ENCODE data around the gene CHRM1. TPM values are rescaled to one million over a fixed set of nuclear protein-coding genes. Genes with fewer than 3 reads are reported as not detected.

Gene CHRM1
- total RNA-seq, 4 donors from 2014 or later, result 0.32 to 0.41 TPM; not detected in 2

GRCh38 chr11:62905927-62906531, 15.1 kb downstream of the CHRM1 start:
- 15 to 19% methylated on average over 8 to 14 of the region's 14 CpGs for WGBS, 2 donors (ENCODE audit: low coverage in 1 of 2)
- peak; percentile 86 for DNase-seq
- Histone ChIP-seq H3K27me3 (no peaks in the 10 kb centered on the region), H3K36me3 (no peaks in the 10 kb centered on the region), H3K9me3 (no peaks in the 10 kb centered on the region), H3K27ac (no peak overlapping the region), H3K4me3 (no peak overlapping the region), H3K4me1 (peaks cover 8 to 17% (median 13%) of the 10 kb centered on the region in 4 donors)
- intact Hi-C loops (cut with DNase I; ENCODE audit: low total_unique reads), result loop anchor here (1.0 kb wide), 1 partner anchor 118 kb away; no protein-coding TSS in a partner anchor
- peak; percentile 97 to 99 (median 98) for TF ChIP-seq CTCF (IDR thresholded peaks at IDR 0.05)
- no peak for TF ChIP-seq POLR2A (IDR thresholded peaks at IDR 0.05)
- no peak for TF ChIP-seq POLR2AphosphoS5 (IDR thresholded peaks at IDR 0.05)
- no peak for TF ChIP-seq EP300 (IDR thresholded peaks at IDR 0.05; ENCODE audit: low read depth)
- in situ Hi-C loops (cut with MboI; ENCODE audit: low pct_ligation_motif_present in 1 of 4, low pct_unique_long_range_greater_than_20kb in 1 of 4, low sequenced_read_pairs in 3 of 4), result loop anchor here (5.0 to 25.0 kb wide), 3 partner anchors 116 to 306 kb away; no protein-coding TSS in a partner anchor

GRCh38 chr11:62905296-62905695, 15.9 kb downstream of the CHRM1 start:
- Histone ChIP-seq H3K27ac (no peak overlapping the region), H3K4me3 (no peak overlapping the region), H3K4me1 (peaks cover 8 to 17% (median 13%) of the 10 kb centered on the region in 4 donors), H3K36me3 (no peaks in the 10 kb centered on the region), H3K9me3 (no peaks in the 10 kb centered on the region), H3K27me3 (no peaks in the 10 kb centered on the region)
- TF ChIP-seq CTCF (IDR thresholded peaks at IDR 0.05) (no peak), EP300 (IDR thresholded peaks at IDR 0.05; ENCODE audit: low read depth) (no peak), POLR2A (IDR thresholded peaks at IDR 0.05) (no peak), POLR2AphosphoS5 (IDR thresholded peaks at IDR 0.05) (no peak)
- in situ Hi-C loops (cut with MboI; ENCODE audit: low pct_ligation_motif_present in 1 of 4, low pct_unique_long_range_greater_than_20kb in 1 of 4, low sequenced_read_pairs in 3 of 4) (loop anchor here (5.0 to 25.0 kb wide), 3 partner anchors 117 to 307 kb away; no protein-coding TSS in a partner anchor), intact Hi-C loops (cut with DNase I; ENCODE audit: low total_unique reads) (no loop called here)
- no peak for DNase-seq
- WGBS, 2 donors (ENCODE audit: low coverage in 1 of 2), result 0 to 38% methylated on average over 1 to 3 of the region's 3 CpGs

GRCh38 chr11:62902932-62903331, 18.2 kb downstream of the CHRM1 start:
- in situ Hi-C loops (cut with MboI; ENCODE audit: low pct_ligation_motif_present in 1 of 4, low pct_unique_long_range_greater_than_20kb in 1 of 4, low sequenced_read_pairs in 3 of 4) (loop anchor here in 3 of 4 donors (25.0 kb wide), 1 partner anchor 309 kb away; no protein-coding TSS in a partner anchor), intact Hi-C loops (cut with DNase I; ENCODE audit: low total_unique reads) (no loop called here)
- peaks cover 0 to 5% (median 0%) of the 10 kb centered on the region in 4 donors for H3K4me1 ChIP-seq
- no peaks in the 10 kb centered on the region for H3K9me3 ChIP-seq
- 0 to 27% methylated on average over 1 of the region's 1 CpG for WGBS, 2 donors (ENCODE audit: low coverage in 1 of 2)
- DNase-seq, result no peak
- no peak overlapping the region for H3K4me3 ChIP-seq
- H3K27me3 ChIP-seq, result no peaks in the 10 kb centered on the region
- H3K36me3 ChIP-seq, result no peaks in the 10 kb centered on the region
- no peak overlapping the region for H3K27ac ChIP-seq
- TF ChIP-seq EP300 (IDR thresholded peaks at IDR 0.05; ENCODE audit: low read depth), result no peak
- no peak for TF ChIP-seq CTCF (IDR thresholded peaks at IDR 0.05)
- no peak for TF ChIP-seq POLR2AphosphoS5 (IDR thresholded peaks at IDR 0.05)
- no peak for TF ChIP-seq POLR2A (IDR thresholded peaks at IDR 0.05)

- H3K27ac ChIP-seq, result no peak overlapping the region
- no peak for DNase-seq
- H3K36me3 ChIP-seq, result no peaks in the 10 kb centered on the region
- intact Hi-C loops (cut with DNase I; ENCODE audit: low total_unique reads) (no loop called here), in situ Hi-C loops (cut with MboI; ENCODE audit: low pct_ligation_motif_present in 1 of 4, low pct_unique_long_range_greater_than_20kb in 1 of 4, low sequenced_read_pairs in 3 of 4) (loop anchor here in 1 of 4 donors (25.0 kb wide), 1 partner anchor 511 kb away; no protein-coding TSS in a partner anchor)
- TF ChIP-seq EP300 (IDR thresholded peaks at IDR 0.05; ENCODE audit: low read depth), result no peak
- no peak for TF ChIP-seq POLR2AphosphoS5 (IDR thresholded peaks at IDR 0.05)
- no peak for TF ChIP-seq POLR2A (IDR thresholded peaks at IDR 0.05)
- no peak for TF ChIP-seq CTCF (IDR thresholded peaks at IDR 0.05)
- H3K4me1 ChIP-seq, result no peaks in the 10 kb centered on the region
- H3K9me3 ChIP-seq, result no peaks in the 10 kb centered on the region
- H3K27me3 ChIP-seq, result no peaks in the 10 kb centered on the region
- no peak overlapping the region for H3K4me3 ChIP-seq
These were observed 23.1 kb downstream of the CHRM1 start for GRCh38 chr11:62898027-62898426.
